AG04449 (cell line): ENCODE results near the gene MYO1A.

Source experiments
- CTCF ChIA-PET: fragments of 350-600 bp; formaldehyde crosslinking; extraction: SDS; loops from one replicate; lab custom pipeline; 2021; ENCODE audit warnings: antibody characterized with exemption; lab: Yijun Ruan, JAX
- POLR2A ChIA-PET: fragments of 400-600, 350-600 bp; formaldehyde crosslinking; extraction: SDS; loops from one replicate; lab custom pipeline; 2020; ENCODE audit warnings: antibody characterized with exemption, inconsistent platforms; lab: Yijun Ruan, JAX
- DNase-seq: peaks from one replicate; pipeline ENCODE4 v3.0.0-alpha.2; 2010; ENCODE audit warnings: low read depth, low spot score
- H3K4me3 ChIP-seq: 2 replicates; pipeline ENCODE4 v1.5.1; 2011; ENCODE audit warnings: low read depth, mild to moderate bottlenecking, control low read depth, low read length
- CTCF ChIP-seq: IDR thresholded peaks from one replicate; pipeline ENCODE4 v1.5.1; 2011; ENCODE audit warnings: mild to moderate bottlenecking, moderate library complexity, low read length, control low read depth, inconsistent platforms; ENCODE audit not compliant: insufficient read depth; ENCODE audit errors: missing control alignments

The MYO1A gene

GRCh38 chr12:57049890-57050289 is at the start of gene MYO1A:
MYO1A (minus strand) TSS chr12:57050129; CDS start chr12:57048323, 1,806 bp downstream.
- no peak for TF ChIP-seq CTCF
- no peak within 1 kb of the TSS for H3K4me3 ChIP-seq
- ChIA-PET POLR2A (no interaction called here), CTCF (interaction anchor here (0.8 to 13.2 kb wide), 4 partner anchors 9 to 42 kb away, joined by 3 to 164 read pairs (median 48); partner anchors contain the start of gene ZBTB39)
- no peak for DNase-seq

- no peak for DNase-seq
- ChIA-PET CTCF (interaction anchor here (0.9 to 16.5 kb wide), 4 partner anchors 8 to 30 kb away, joined by 3 to 218 read pairs (median 4); partner anchors contain the start of gene STAT6), POLR2A (interaction anchor here (0.8 to 4.7 kb wide), 5 partner anchors 7 to 29 kb away, joined by 3 to 64 read pairs (median 3); partner anchors contain the start of genes NAB2 and STAT6)
- no peak for TF ChIP-seq CTCF
- H3K4me3 ChIP-seq: no peak overlapping the region
Observed at GRCh38 chr12:57099047-57099714, 49.3 kb upstream of the MYO1A start.

- ChIA-PET POLR2A (interaction anchor here (0.8 to 4.7 kb wide), 6 partner anchors 9 to 29 kb away, joined by 3 to 64 read pairs (median 4); partner anchors contain the start of genes NEMP1 and STAT6), CTCF (interaction anchor here (0.9 to 16.5 kb wide), 5 partner anchors 8 to 29 kb away, joined by 3 to 218 read pairs (median 6); partner anchors contain the start of gene STAT6)
- DNase-seq: no peak
- TF ChIP-seq CTCF: no peak
- no peak overlapping the region for H3K4me3 ChIP-seq
Observed at GRCh38 chr12:57098546-57098945, 48.6 kb upstream of the MYO1A start.

- no peak overlapping the region for H3K4me3 ChIP-seq
- no peak for DNase-seq
- ChIA-PET CTCF (interaction anchor here (0.9 to 16.5 kb wide), 5 partner anchors 10 to 78 kb away, joined by 3 to 218 read pairs (median 4); partner anchors contain the start of gene STAT6), POLR2A (interaction anchor here (0.7 to 4.7 kb wide), 5 partner anchors 8 to 155 kb away, joined by 3 to 64 read pairs (median 5); partner anchors contain the start of gene STAT6)
- TF ChIP-seq CTCF: no peak
Observed at GRCh38 chr12:57097554-57097835, 47.6 kb upstream of the MYO1A start.

GRCh38 chr12:57096748-57097553 is 47.0 kb upstream of the MYO1A start:
- ChIA-PET POLR2A (interaction anchor here (0.7 to 4.7 kb wide), 5 partner anchors 7 to 155 kb away, joined by 3 to 64 read pairs (median 5); partner anchors contain the start of gene STAT6), CTCF (interaction anchor here (0.7 to 16.5 kb wide), 7 partner anchors 10 to 78 kb away, joined by 3 to 218 read pairs (median 4); partner anchors contain the start of gene STAT6)

More at GRCh38 chr12:57096748-57097553, 47.0 kb upstream of the MYO1A start:
- TF ChIP-seq CTCF: no peak
- DNase-seq: no peak
- H3K4me3 ChIP-seq: no peak overlapping the region
